OCI-LY3 (cell line): ENCODE measurements around the gene C14orf132.

Experiments used
- H2AFZ ChIP-seq: fragments of 200-600, 300-600 bp; shearing (Covaris generic); 2 replicates; pipeline ENCODE4 v1.6.0; 2014; ENCODE audit warnings: antibody characterized with exemption, low read depth, low read length
- H3K27ac ChIP-seq: fragments of 200-600, 300-600 bp; sonication (generic); 2 replicates; pipeline ENCODE4 v1.5.1; 2014; ENCODE audit warnings: mild to moderate bottlenecking, low read length, moderate library complexity, mixed read lengths
- H3K27me3 ChIP-seq: fragments of 200-600, 300-600 bp; sonication (generic); 2 replicates; pipeline ENCODE4 v1.6.1; 2014; ENCODE audit warnings: low read depth, low read length, mixed read lengths
- H3K36me3 ChIP-seq: fragments of 200-600, 300-600 bp; sonication (generic); replicated peaks from 2 replicates; pipeline ENCODE3; 2014; ENCODE audit warnings: low read depth, low read length, mixed read lengths
- H3K4me1 ChIP-seq: fragments of 300-600, 200-600 bp; sonication (generic); 2 replicates; pipeline ENCODE4 v1.6.1; 2014; ENCODE audit warnings: low read length, mixed read lengths
- H3K4me2 ChIP-seq: fragments of 200-600, 300-600 bp; sonication (generic); 2 replicates; pipeline ENCODE4 v1.6.1; 2014; ENCODE audit warnings: low read length, mixed read lengths
- H3K4me3 ChIP-seq: fragments of 300-600, 200-600 bp; sonication (generic); 2 replicates; pipeline ENCODE4 v1.5.1; 2014; ENCODE audit warnings: antibody characterized with exemption, mild to moderate bottlenecking, low read length, moderate library complexity
- H3K79me2 ChIP-seq: fragments of 300-600, 200-600 bp; shearing (Covaris generic); 2 replicates; pipeline ENCODE4 v1.6.1; 2014; ENCODE audit warnings: mild to moderate bottlenecking, low read length, mixed read lengths
- H3K9ac ChIP-seq: fragments of 300-600, 200-600 bp; shearing (Covaris generic); 2 replicates; pipeline ENCODE4 v1.6.0; 2014; ENCODE audit warnings: mild to moderate bottlenecking, low read length, moderate library complexity
- H3K9me3 ChIP-seq: fragments of 200-600, 300-600 bp; shearing (Covaris generic); 2 replicates; pipeline ENCODE4 v1.6.1; 2014; ENCODE audit warnings: low read length, mixed read lengths; ENCODE audit not compliant: insufficient read depth
- H4K20me1 ChIP-seq: fragments of 200-600, 300-600 bp; sonication (generic); 2 replicates; pipeline ENCODE4 v1.6.1; 2016; ENCODE audit warnings: low read length, mixed read lengths; ENCODE audit not compliant: insufficient read depth
- CTCF ChIP-seq: fragments of 200-600, 300-600 bp; sonication (generic); IDR thresholded peaks from 2 replicates; pipeline ENCODE4 v1.5.1; 2014; ENCODE audit warnings: antibody characterized with exemption, low read length, low read depth
- EZH2phosphoT487 ChIP-seq: fragments of 200-600 bp; shearing (Covaris generic); IDR thresholded peaks from 2 replicates; pipeline ENCODE4 v1.6.1; 2018; ENCODE audit warnings: antibody characterized with exemption, mixed run types, low read depth

Gene C14orf132

GRCh38 chr14:96139879-96140278 is 100.7 kb downstream of the C14orf132 start:
- no peaks in the 10 kb centered on the region for H3K4me1 ChIP-seq

GRCh38 chr14:96140952-96141351 is 101.8 kb downstream of the C14orf132 start:
- Histone ChIP-seq H3K36me3 (no peaks in the 10 kb centered on the region), H3K79me2 (no peaks in the 10 kb centered on the region), H2AFZ (no peak overlapping the region), H3K27ac (no peak overlapping the region), H3K4me1 (no peaks in the 10 kb centered on the region), H3K9ac (no peak overlapping the region), H3K4me2 (no peak overlapping the region), H3K9me3 (no peaks in the 10 kb centered on the region), H4K20me1 (no peaks in the 10 kb centered on the region), H3K27me3 (peaks cover 14% of the 10 kb centered on the region; the same call in 1 of the 2 replicates), H3K4me3 (no peak overlapping the region)
- TF ChIP-seq CTCF (no peak), EZH2phosphoT487 (no peak)

More at GRCh38 chr14:96139879-96140278, 100.7 kb downstream of the C14orf132 start:
- TF ChIP-seq CTCF (no peak), EZH2phosphoT487 (no peak)
- Histone ChIP-seq H4K20me1 (no peaks in the 10 kb centered on the region), H3K27ac (no peak overlapping the region), H3K4me3 (no peak overlapping the region), H2AFZ (no peak overlapping the region), H3K9ac (no peak overlapping the region), H3K79me2 (no peaks in the 10 kb centered on the region), H3K9me3 (no peaks in the 10 kb centered on the region), H3K4me2 (no peak overlapping the region), H3K36me3 (no peaks in the 10 kb centered on the region), H3K27me3 (peaks cover 21% of the 10 kb centered on the region; the same call in 1 of the 2 replicates)
